ENCODE data around the gene SRRM3.
"Not testable (repeated sequence)": the region's sequence is repeated elsewhere in the genome, so short reads cannot be mapped to it uniquely, and the experiment has no call there.

SRRM3 gene

DNA sequence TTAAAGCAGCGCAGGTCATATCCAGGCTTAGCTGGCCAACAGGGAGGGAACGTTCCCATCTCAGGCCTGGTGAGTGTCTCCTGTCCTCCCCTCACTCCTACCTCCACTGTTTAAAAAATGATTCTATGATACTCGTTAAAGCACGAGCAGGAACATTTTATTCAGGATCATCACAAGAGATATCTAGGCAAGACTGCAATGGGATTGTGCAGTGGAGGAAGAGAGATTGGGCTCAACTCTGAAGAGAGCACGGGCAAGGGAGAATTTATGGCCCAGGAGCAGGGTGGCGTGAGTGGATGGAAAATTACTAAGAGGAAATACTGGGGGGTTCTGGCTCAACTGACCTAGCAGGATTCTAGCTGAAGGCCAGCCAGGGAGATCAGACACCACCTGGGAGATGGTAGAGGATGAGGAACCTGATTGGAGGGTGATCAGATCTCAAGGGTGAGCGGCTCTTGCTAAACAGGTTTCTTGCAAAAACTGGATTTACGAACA is 91.8 kb downstream of the SRRM3 start:
- in situ Hi-C loops (cut with HindIII; ENCODE audit: low pct_unique_long_range_greater_than_20kb, low sequenced_read_pairs), result no loop called here
- TF ChIP-seq JUND (IDR thresholded peaks at IDR 0.05; ENCODE audit: low read depth), result no peak
- DNase-seq (ENCODE audit: low read depth in 1 of 2, low spot score in 1 of 2), result peak in 1 of 2 experiments; percentile 96

GRCh38 chr7:76294344-76295024 is 92.8 kb downstream of the SRRM3 start:
- in situ Hi-C loops (cut with HindIII; ENCODE audit: low pct_unique_long_range_greater_than_20kb, low sequenced_read_pairs), result no loop called here
- DNase-seq (ENCODE audit: low read depth in 1 of 2, low spot score in 1 of 2), result peak; percentile 61 to 97
- no peak for TF ChIP-seq JUND (IDR thresholded peaks at IDR 0.05; ENCODE audit: low read depth)

DNA sequence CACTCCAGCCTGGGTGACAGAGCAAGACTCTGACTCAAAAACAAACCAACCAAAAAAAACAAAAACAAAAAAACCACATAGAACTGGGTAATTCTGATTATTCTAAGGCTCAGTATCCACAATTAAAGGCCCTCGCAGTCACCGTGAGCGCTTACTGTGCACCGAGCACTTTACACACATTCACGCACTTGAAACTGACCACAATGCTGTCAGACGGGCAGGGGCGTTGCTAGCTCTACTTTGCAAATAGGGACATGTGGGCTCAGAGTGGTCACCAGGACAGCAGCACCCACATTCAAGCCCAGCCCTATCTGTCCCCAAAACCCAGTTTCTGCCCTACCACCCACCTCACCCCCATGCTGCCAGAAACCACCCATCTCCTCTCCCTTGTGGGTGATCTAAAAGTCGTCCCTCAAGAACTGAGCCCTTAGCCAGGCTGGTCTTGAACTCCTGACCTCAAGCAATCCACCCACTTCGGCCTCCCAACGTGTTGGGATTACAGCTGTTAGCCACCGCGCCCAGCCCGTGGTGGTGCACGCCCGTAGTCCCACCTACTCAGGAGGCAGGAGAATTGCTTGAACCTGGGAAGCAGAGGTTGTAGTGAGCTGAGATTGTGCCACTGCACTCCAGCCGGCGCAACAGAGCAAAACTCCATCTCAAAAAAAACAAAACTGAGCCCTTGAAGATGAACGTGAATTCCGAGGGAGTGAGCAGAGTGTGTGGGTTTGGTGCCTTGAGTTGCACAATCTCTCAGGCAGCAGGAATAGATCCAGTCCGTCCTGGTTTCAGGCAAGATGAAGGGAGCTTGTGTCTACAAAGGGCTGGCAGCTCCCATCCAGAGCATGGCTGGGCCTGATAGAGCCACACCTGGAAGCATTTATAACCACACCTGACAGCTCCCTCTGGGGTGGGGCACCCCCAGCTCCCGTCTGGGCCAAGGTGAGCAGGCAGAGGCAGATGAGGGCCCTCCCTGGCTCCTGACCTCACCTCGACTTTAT is 95.3 kb downstream of the SRRM3 start:
- in situ Hi-C loops (cut with HindIII; ENCODE audit: low pct_unique_long_range_greater_than_20kb, low sequenced_read_pairs), result no loop called here
- TF ChIP-seq JUND (IDR thresholded peaks at IDR 0.05; ENCODE audit: low read depth), result no peak
- DNase-seq (ENCODE audit: low read depth in 1 of 2, low spot score in 1 of 2), result peak in 1 of 2 experiments; percentile 86

DNA sequence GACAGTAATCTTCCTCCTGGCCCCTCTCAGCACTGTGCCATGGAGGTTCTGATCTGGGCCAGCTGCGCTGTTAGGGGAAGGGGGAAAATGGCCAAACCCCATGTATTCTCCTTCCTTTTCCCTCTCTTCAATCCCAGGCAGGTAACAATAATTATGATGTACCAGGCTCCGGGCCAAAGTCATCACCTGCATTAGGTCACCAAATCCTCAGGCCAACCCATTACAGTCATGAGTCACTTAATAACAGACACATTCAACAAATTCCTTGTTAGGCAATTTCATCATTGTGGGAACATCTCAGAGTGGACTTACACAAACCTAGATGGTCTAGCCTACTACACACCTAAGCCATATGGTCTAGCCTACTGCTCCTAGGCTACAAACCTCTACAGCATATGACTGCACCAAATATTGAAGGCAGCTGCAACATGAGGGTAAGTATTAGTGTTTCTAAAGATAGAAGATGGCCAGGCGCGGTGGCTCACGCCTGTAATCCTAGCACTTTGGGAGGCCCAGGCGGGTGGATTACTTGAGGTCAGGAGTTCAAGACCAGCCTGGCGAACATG is 98.6 kb downstream of the SRRM3 start:
- TF ChIP-seq JUND (IDR thresholded peaks at IDR 0.05; ENCODE audit: low read depth), result peak; percentile 87
- in situ Hi-C loops (cut with HindIII; ENCODE audit: low pct_unique_long_range_greater_than_20kb, low sequenced_read_pairs), result no loop called here
- peak in 1 of 2 experiments; percentile 94 for DNase-seq (ENCODE audit: low read depth in 1 of 2, low spot score in 1 of 2)

DNA sequence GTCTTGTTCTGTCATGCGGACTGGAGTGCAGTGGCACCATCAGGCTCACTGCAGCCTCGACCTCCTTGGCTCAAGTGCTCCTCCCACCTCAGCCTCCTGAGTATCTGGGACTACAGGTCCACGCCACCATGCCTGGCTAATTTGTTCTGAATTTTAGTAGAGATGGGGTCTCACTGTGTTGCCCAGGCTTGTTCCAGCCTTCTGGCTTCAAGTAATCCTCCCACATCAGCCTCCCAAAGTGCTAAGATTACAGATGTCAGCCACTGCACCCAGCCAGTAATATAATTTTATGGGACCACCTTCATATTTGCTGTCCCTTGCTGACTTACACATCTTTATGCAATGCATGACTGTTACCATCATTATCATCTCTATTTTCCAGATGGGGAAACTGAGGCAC is 99.3 kb downstream of the SRRM3 start:
- in situ Hi-C loops (cut with HindIII; ENCODE audit: low pct_unique_long_range_greater_than_20kb, low sequenced_read_pairs), result no loop called here
- DNase-seq (ENCODE audit: low read depth in 1 of 2, low spot score in 1 of 2), result no peak
- TF ChIP-seq JUND (IDR thresholded peaks at IDR 0.05; ENCODE audit: low read depth), result no peak

DNA sequence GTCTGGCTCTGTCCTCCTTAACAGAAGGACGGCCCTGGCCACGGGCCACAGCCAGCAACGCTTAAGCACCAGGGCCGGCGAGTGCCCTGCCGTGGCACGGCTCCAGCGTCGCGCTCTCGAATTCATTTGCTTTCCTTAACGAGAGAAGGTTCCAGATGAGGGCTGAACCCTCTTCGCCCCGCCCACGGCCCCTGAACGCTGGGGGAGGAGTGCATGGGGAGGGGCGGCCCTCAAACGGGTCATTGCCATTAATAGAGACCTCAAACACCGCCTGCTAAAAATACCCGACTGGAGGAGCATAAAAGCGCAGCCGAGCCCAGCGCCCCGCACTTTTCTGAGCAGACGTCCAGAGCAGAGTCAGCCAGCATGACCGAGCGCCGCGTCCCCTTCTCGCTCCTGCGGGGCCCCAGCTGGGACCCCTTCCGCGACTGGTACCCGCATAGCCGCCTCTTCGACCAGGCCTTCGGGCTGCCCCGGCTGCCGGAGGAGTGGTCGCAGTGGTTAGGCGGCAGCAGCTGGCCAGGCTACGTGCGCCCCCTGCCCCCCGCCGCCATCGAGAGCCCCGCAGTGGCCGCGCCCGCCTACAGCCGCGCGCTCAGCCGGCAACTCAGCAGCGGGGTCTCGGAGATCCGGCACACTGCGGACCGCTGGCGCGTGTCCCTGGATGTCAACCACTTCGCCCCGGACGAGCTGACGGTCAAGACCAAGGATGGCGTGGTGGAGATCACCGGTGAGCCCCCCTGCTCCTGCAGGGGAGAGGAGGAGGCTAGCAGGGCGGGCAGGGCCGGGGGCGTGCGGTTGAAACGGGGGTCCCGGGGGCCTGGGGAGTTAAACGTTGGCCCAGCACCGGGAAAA is 100.9 kb downstream of the SRRM3 start, which contains the start of gene HSPB1:
Gene HSPB1, plus strand, starts transcription at position 327 of the 855 bp plus-strand sequence. Its CDS starts 40 bp downstream, at position 367.
- DNase-seq (ENCODE audit: low read depth in 1 of 2, low spot score in 1 of 2), result peak; percentile 78 to 100
- in situ Hi-C loops (cut with HindIII; ENCODE audit: low pct_unique_long_range_greater_than_20kb, low sequenced_read_pairs), result no loop called here
- TF ChIP-seq JUND (IDR thresholded peaks at IDR 0.05; ENCODE audit: low read depth), result no peak; the same call in 1 of the 2 replicates

DNA sequence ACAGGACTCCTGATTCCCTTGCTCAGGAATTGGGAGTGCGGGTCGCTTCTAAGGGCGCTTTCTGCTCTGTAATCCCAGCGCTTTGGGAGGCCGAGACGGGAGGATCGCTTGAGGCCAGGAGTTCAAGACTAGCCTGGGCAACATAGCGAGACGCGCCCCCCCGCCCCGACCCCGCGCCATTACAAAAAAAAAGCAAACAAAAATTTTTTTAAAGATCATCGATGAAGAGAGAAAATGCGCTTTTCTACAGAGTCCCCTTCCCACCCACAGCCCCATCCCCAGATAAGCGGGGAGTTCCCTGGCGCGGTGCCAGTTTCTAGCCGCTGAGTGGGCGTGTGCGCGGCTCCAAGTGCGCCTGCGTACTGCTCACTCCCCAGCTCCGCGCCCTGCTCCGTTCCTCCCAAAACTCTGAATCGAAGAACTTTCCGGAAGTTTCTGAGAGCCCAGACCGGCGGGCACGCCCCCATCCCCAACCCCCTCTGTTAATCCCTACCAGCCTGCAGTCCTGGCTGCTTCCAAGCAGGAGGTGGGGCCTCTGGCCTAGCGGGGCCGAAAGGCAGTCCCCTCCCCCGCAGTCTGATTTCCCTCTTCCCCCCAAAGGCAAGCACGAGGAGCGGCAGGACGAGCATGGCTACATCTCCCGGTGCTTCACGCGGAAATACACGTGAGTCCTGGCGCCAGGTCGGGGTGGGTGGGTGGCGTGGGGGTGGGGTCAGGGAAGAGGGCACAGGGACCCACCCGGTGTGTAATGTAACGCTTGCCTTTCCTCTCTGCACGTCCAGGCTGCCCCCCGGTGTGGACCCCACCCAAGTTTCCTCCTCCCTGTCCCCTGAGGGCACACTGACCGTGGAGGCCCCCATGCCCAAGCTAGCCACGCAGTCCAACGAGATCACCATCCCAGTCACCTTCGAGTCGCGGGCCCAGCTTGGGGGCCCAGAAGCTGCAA is 101.8 kb downstream of the SRRM3 start:
- DNase-seq (ENCODE audit: low read depth in 1 of 2, low spot score in 1 of 2), result peak; percentile 38 to 96
- TF ChIP-seq JUND (IDR thresholded peaks at IDR 0.05; ENCODE audit: low read depth), result no peak
- in situ Hi-C loops (cut with HindIII; ENCODE audit: low pct_unique_long_range_greater_than_20kb, low sequenced_read_pairs), result no loop called here

DNA sequence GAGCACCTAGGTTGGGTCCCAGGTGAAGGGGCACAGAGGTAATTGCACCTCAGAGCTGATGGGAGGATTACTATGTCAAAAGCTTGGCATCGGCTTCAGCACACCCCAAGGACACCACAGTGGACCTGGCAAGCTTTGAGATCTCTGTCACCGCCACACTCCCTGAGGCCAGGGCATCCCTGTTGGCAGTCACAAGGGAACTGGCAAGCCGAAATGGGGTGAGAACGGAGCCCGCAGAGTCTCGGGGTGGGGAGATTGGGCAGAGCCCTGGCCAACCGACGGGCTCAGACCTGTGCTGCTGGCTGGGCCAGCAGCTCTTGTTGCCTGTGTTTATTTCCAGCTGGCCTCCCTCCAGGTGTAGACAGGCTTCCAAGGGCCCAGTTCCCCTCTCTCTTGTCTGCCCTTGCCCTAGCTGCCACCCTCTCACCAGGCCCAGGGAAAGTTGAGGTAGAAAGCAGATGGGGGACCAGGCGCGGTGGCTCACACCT is 103.2 kb downstream of the SRRM3 start:
- in situ Hi-C loops (cut with HindIII; ENCODE audit: low pct_unique_long_range_greater_than_20kb, low sequenced_read_pairs), result no loop called here
- DNase-seq (ENCODE audit: low read depth in 1 of 2, low spot score in 1 of 2), result peak; percentile 72 to 98
- peak; percentile 47 for TF ChIP-seq JUND (IDR thresholded peaks at IDR 0.05; ENCODE audit: low read depth)

DNA sequence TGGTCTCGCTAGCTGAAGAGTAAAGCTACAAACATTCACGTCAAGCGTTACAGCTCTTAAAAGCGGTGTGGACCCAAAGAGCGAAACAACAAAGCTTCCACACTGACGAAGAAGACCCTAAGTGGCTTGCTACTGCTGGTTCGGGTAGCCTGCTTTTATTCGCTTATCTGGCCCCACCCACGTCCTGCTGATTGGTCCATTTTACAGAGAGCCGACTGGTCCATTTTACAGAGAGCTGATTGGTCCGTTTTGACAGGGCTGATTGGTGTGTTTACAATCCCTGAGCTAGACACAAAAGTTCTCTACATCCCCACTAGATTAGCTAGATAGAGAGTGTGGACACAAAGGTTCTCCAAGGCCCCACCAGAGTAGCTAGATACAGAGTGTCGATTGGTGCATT is 107.2 kb downstream of the SRRM3 start:
- peak in 1 of 2 experiments; percentile 48 for DNase-seq (ENCODE audit: low read depth in 1 of 2, low spot score in 1 of 2)
- in situ Hi-C loops (cut with HindIII; ENCODE audit: low pct_unique_long_range_greater_than_20kb, low sequenced_read_pairs), result not testable (repeated sequence)

DNA sequence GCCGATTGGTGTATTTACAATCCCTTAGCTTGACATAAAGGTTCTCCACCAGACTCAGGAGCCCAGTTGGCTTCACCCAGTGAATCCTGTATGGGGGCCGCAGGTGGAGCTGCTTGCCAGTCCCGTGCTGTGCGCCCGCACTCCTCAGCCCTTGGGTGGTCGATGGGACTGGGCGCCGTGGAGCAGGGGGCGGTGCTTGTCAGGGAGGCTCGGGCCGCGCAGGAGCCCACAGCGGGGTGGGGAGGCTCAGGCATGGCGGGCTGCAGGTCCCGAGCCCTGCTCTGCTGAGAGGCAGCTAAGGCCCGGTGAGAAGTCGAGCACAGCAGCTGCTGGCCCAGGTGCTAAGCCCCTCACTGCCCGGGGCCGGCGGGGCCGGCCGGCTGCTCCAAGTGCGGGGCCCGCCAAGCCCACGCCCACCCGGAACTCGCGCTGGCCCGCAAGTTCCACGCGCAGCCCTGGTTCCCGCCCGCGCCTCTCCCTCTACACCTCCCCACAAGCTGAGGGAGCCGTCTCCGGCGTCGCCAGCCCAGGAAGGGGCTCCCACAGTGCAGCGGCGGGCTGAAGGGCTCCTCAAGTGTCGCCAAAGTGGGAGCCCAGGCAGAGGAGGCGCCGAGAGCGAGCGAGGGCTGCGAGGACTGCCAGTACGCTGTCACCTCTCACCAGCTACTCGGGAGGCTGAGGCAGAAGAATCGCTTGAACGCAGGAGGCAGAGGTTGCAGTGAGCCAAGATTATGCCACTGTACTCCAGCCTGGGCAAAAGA is 107.8 kb downstream of the SRRM3 start:
- DNase-seq (ENCODE audit: low read depth in 1 of 2, low spot score in 1 of 2); in situ Hi-C loops (cut with HindIII; ENCODE audit: low pct_unique_long_range_greater_than_20kb, low sequenced_read_pairs): not testable (repeated sequence)
